GM21528 (cell line): ENCODE data around the gene SUMF1.
"Not testable (repeated sequence)": the region's sequence is repeated elsewhere in the genome, so short reads cannot be mapped to it uniquely, and the experiment has no call there.

Experiments
- ATAC-seq: cut with Tn5 transposase; IDR thresholded peaks from one replicate; pipeline ENCODE4 v1.9.1; 2021; ENCODE audit warnings: mild to moderate bottlenecking, moderate library complexity; ENCODE audit not compliant: unreplicated experiment, low FRiP score

SUMF1 gene

GRCh38 chr3:4464576-4464975 lies 2.5 kb downstream of the SUMF1 start:
- no peak for ATAC-seq

GRCh38 chr3:4462369-4463040 lies 4.6 kb downstream of the SUMF1 start:
- no peak for ATAC-seq

- no peak for ATAC-seq
Observed at GRCh38 chr3:4461468-4462090, 5.5 kb downstream of the SUMF1 start.

GRCh38 chr3:4460334-4460733 lies 6.7 kb downstream of the SUMF1 start:
- no peak for ATAC-seq

GRCh38 chr3:4458961-4459360 lies 8.1 kb downstream of the SUMF1 start:
- no peak for ATAC-seq

GRCh38 chr3:4456780-4457179 lies 10.3 kb downstream of the SUMF1 start:
- ATAC-seq: not testable (repeated sequence)

GRCh38 chr3:4454142-4454541 lies 12.9 kb downstream of the SUMF1 start:
- ATAC-seq: no peak

- ATAC-seq: no peak
Observed at GRCh38 chr3:4449043-4449805, 17.8 kb downstream of the SUMF1 start.

GRCh38 chr3:4448187-4448586 lies 18.9 kb downstream of the SUMF1 start:
- ATAC-seq: no peak

GRCh38 chr3:4447295-4447999 lies 19.6 kb downstream of the SUMF1 start:
- ATAC-seq: no peak

- ATAC-seq: no peak
Observed at GRCh38 chr3:4440951-4441350, 26.1 kb downstream of the SUMF1 start.

GRCh38 chr3:4438296-4438695 lies 28.8 kb downstream of the SUMF1 start:
- ATAC-seq: no peak

GRCh38 chr3:4432259-4432658 lies 34.8 kb downstream of the SUMF1 start:
- ATAC-seq: no peak

- ATAC-seq: no peak
Observed at GRCh38 chr3:4429648-4430350, 37.3 kb downstream of the SUMF1 start.

- peak; percentile 76 for ATAC-seq
Observed at GRCh38 chr3:4426782-4427344, 40.2 kb downstream of the SUMF1 start.

- peak; percentile 4 for ATAC-seq
Observed at GRCh38 chr3:4426261-4426781, 40.7 kb downstream of the SUMF1 start.

GRCh38 chr3:4425707-4426106 lies 41.4 kb downstream of the SUMF1 start:
- no peak for ATAC-seq

- no peak for ATAC-seq
Observed at GRCh38 chr3:4425055-4425454, 42.0 kb downstream of the SUMF1 start.

- no peak for ATAC-seq
Observed at GRCh38 chr3:4421121-4421520, 45.9 kb downstream of the SUMF1 start.

GRCh38 chr3:4419920-4420319 lies 47.1 kb downstream of the SUMF1 start:
- no peak for ATAC-seq
